MM.1S (cell line): Measurements from ENCODE around the gene CPVL.

Experiments
- EZH2phosphoT487 ChIP-seq: fragments of 300-600 bp; sonication (generic); IDR thresholded peaks from 2 replicates; pipeline ENCODE4 v1.6.1; 2018; ENCODE audit warnings: antibody characterized with exemption, low read length
- TF ChIP-seq, protein P1 (sequence below): fragments of 300-600 bp; sonication (generic); IDR thresholded peaks from 2 replicates; pipeline ENCODE4 v1.5.1; 2016; ENCODE audit warnings: antibody characterized with exemption, low read length, mixed read lengths

- TF ChIP-seq, protein P1, sequence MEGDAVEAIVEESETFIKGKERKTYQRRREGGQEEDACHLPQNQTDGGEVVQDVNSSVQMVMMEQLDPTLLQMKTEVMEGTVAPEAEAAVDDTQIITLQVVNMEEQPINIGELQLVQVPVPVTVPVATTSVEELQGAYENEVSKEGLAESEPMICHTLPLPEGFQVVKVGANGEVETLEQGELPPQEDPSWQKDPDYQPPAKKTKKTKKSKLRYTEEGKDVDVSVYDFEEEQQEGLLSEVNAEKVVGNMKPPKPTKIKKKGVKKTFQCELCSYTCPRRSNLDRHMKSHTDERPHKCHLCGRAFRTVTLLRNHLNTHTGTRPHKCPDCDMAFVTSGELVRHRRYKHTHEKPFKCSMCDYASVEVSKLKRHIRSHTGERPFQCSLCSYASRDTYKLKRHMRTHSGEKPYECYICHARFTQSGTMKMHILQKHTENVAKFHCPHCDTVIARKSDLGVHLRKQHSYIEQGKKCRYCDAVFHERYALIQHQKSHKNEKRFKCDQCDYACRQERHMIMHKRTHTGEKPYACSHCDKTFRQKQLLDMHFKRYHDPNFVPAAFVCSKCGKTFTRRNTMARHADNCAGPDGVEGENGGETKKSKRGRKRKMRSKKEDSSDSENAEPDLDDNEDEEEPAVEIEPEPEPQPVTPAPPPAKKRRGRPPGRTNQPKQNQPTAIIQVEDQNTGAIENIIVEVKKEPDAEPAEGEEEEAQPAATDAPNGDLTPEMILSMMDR, result no peak
- TF ChIP-seq EZH2phosphoT487, result no peak
Measured at GRCh38 chr7:28954471-28954870, 191.9 kb downstream of the CPVL start.
